MCF 10A (cell line): ENCODE measurements around the gene UVRAG. TPM values are rescaled to one million over a fixed set of nuclear protein-coding genes. Genes with fewer than 3 reads are reported as not detected.

Source experiments
- BruUV-seq: library from RNA; stranded (reverse); fragments of 400-500 nt; replicated peaks from 2 replicates; lab custom pipeline; 2021; lab: Mats Ljungman, UMichigan
- CTCF ChIA-PET: fragments of 300-600 bp; sonication (Branson Sonifier 250); formaldehyde crosslinking; extraction: SDS; loops from one replicate; lab custom pipeline; 2021; ENCODE audit warnings: antibody characterized with exemption, inconsistent platforms; lab: Yijun Ruan, JAX
- POLR2A ChIA-PET: fragments of 300-600, 350-650 bp; sonication (Branson Sonifier 250); formaldehyde crosslinking; extraction: SDS; loops from one replicate; lab custom pipeline; 2020; ENCODE audit warnings: antibody characterized with exemption, inconsistent platforms; lab: Yijun Ruan, JAX
- DNase-seq: peaks from one replicate; pipeline ENCODE4 v3.0.0-alpha.2; 2018; ENCODE audit not compliant: unreplicated experiment
- H3K27ac Mint-ChIP-seq: one replicate; pipeline ENCODE4 v1.8.0; 2022; ENCODE audit warnings: mild to moderate bottlenecking, low read depth, mixed read lengths; ENCODE audit not compliant: unreplicated experiment
- H3K27me3 Mint-ChIP-seq: one replicate; pipeline ENCODE4 v1.8.0; 2022; ENCODE audit warnings: mixed read lengths; ENCODE audit not compliant: insufficient read depth, unreplicated experiment
- H3K36me3 Mint-ChIP-seq: one replicate; pipeline ENCODE4 v1.8.0; 2022; ENCODE audit warnings: mild to moderate bottlenecking, moderate library complexity, mixed read lengths; ENCODE audit not compliant: insufficient read depth, unreplicated experiment
- H3K4me1 Mint-ChIP-seq: one replicate; pipeline ENCODE4 v1.8.0; 2022; ENCODE audit warnings: mixed read lengths; ENCODE audit not compliant: insufficient read depth, unreplicated experiment
- H3K4me3 Mint-ChIP-seq: one replicate; pipeline ENCODE4 v1.8.0; 2022; ENCODE audit warnings: mild to moderate bottlenecking, moderate library complexity, mixed read lengths; ENCODE audit not compliant: unreplicated experiment
- H3K9me3 Mint-ChIP-seq: one replicate; pipeline ENCODE4 v1.8.0; 2022; ENCODE audit warnings: mixed read lengths; ENCODE audit not compliant: unreplicated experiment
- CTCF ChIP-seq: fragments of 200-600 bp; IDR thresholded peaks from one replicate; pipeline ENCODE4 v1.8.0; 2022; ENCODE audit warnings: antibody characterized with exemption, mild to moderate bottlenecking; ENCODE audit not compliant: unreplicated experiment
- intact Hi-C: fragments of 100-400 bp; cut with micrococcal nuclease; formaldehyde crosslinking; loops from 2 replicates; pipeline ENCODE4 v1.14.1; 2022
- total RNA-seq: library from RNA; stranded (reverse); gene quantifications from 2 replicates; pipeline ENCODE4 v1.2.3, GENCODE V29; 2022

Gene UVRAG
- total RNA-seq, 1 experiment from 2014 or later: 12.4 TPM

GRCh38 chr11:76167590-76167989, 352.6 kb downstream of the UVRAG start:
- Mint-ChIP-seq H3K36me3 (no peaks in the 10 kb centered on the region), H3K4me3 (no peak overlapping the region), H3K9me3 (no peaks in the 10 kb centered on the region), H3K27ac (no peak overlapping the region), H3K27me3 (peaks cover 9% of the 10 kb centered on the region), H3K4me1 (no peaks in the 10 kb centered on the region)
- no peak for DNase-seq
- intact Hi-C loops: no loop called here
- BruUV-seq: no TSS peak
- TF ChIP-seq CTCF: no peak
- CTCF ChIA-PET: interaction anchor here (0.7 kb wide), 1 partner anchor 605 kb away, joined by 5 read pairs; no protein-coding TSS in a partner anchor
- POLR2A ChIA-PET: no interaction called here

GRCh38 chr11:76169473-76169896, 354.5 kb downstream of the UVRAG start:
- intact Hi-C loops: no loop called here
- ChIA-PET CTCF (interaction anchor here (0.8 kb wide), 1 partner anchor 272 kb away, joined by 3 read pairs; no protein-coding TSS in a partner anchor), POLR2A (no interaction called here)
- no peaks in the 10 kb centered on the region for H3K4me1 Mint-ChIP-seq
- BruUV-seq: no TSS peak
- TF ChIP-seq CTCF: no peak
- no peaks in the 10 kb centered on the region for H3K9me3 Mint-ChIP-seq
- H3K27me3 Mint-ChIP-seq: peaks cover 9% of the 10 kb centered on the region
- no peak overlapping the region for H3K27ac Mint-ChIP-seq
- H3K4me3 Mint-ChIP-seq: no peak overlapping the region
- DNase-seq: no peak
- no peaks in the 10 kb centered on the region for H3K36me3 Mint-ChIP-seq

- Mint-ChIP-seq H3K27me3 (peaks cover 9% of the 10 kb centered on the region), H3K9me3 (no peaks in the 10 kb centered on the region), H3K36me3 (no peaks in the 10 kb centered on the region), H3K27ac (no peak overlapping the region), H3K4me3 (no peak overlapping the region), H3K4me1 (no peaks in the 10 kb centered on the region)
- no peak for TF ChIP-seq CTCF
- BruUV-seq: no TSS peak
- intact Hi-C loops: loop anchor here (2.0 kb wide), 1 partner anchor 28 kb away; no protein-coding TSS in a partner anchor
- POLR2A ChIA-PET: no interaction called here
- CTCF ChIA-PET: interaction anchor here (1.4 kb wide), 1 partner anchor 19 kb away, joined by 5 read pairs; no protein-coding TSS in a partner anchor
- DNase-seq: no peak
Measured at GRCh38 chr11:76170468-76170867, 355.5 kb downstream of the UVRAG start.

- Mint-ChIP-seq H3K4me1 (no peaks in the 10 kb centered on the region), H3K27me3 (peaks cover 9% of the 10 kb centered on the region), H3K27ac (no peak overlapping the region), H3K9me3 (no peaks in the 10 kb centered on the region), H3K36me3 (no peaks in the 10 kb centered on the region), H3K4me3 (no peak overlapping the region)
- no peak for DNase-seq
- ChIA-PET CTCF (interaction anchor here (0.6 kb wide), 1 partner anchor 12 kb away, joined by 3 read pairs; no protein-coding TSS in a partner anchor), POLR2A (no interaction called here)
- intact Hi-C loops: no loop called here
- BruUV-seq: no TSS peak
- no peak for TF ChIP-seq CTCF
Measured at GRCh38 chr11:76172583-76172982, 357.6 kb downstream of the UVRAG start.
